Endothelial cell of umbilical vein (primary cell): ENCODE data around the gene FUT9.

Experiments used
- CTCF ChIP-seq, 2 donors: IDR thresholded peaks; 1 replicate in 1 of 2; 2 replicates in 1 of 2; pipeline ENCODE4 v1.5.1; 2011; ENCODE audit warnings: low read length in 2 of 2, mild to moderate bottlenecking in 2 of 2, moderate library complexity in 2 of 2, control low read depth in 1 of 2, inconsistent platforms in 1 of 2, low read depth in 1 of 2; ENCODE audit not compliant: insufficient read depth in 1 of 2; ENCODE audit errors: extremely low read depth in 1 of 2
- EZH2 ChIP-seq: IDR thresholded peaks from 2 replicates; pipeline ENCODE4 v1.6.1; 2012; ENCODE audit warnings: borderline replicate concordance, low read depth, mild to moderate bottlenecking, moderate library complexity, low read length, inconsistent platforms; ENCODE audit not compliant: severe bottlenecking

GRCh38 chr6:96032661-96033060, 16.9 kb downstream of the FUT9 start:
- TF ChIP-seq EZH2 = no peak
- no peak for TF ChIP-seq CTCF (IDR thresholded peaks at IDR 0.05; ENCODE audit: extremely low read depth in 1 of 2, insufficient read depth in 1 of 2, low read depth in 1 of 2, low read length in 2 of 2)
